CD4-positive, alpha-beta T cell treated with Interleukin-15 for 1 hour (primary cell): Measurements from ENCODE around the gene PLP2.
A peak's percentile ranks its signal among the peaks of the same experiment; 100 is the strongest.
"Not testable (repeated sequence)": the region's sequence is repeated elsewhere in the genome, so short reads cannot be mapped to it uniquely, and the experiment has no call there.

Source experiments
- DNase-seq: peaks from one replicate; pipeline ENCODE4 v3.0.0-alpha.2; 2020

PLP2 gene

DNA sequence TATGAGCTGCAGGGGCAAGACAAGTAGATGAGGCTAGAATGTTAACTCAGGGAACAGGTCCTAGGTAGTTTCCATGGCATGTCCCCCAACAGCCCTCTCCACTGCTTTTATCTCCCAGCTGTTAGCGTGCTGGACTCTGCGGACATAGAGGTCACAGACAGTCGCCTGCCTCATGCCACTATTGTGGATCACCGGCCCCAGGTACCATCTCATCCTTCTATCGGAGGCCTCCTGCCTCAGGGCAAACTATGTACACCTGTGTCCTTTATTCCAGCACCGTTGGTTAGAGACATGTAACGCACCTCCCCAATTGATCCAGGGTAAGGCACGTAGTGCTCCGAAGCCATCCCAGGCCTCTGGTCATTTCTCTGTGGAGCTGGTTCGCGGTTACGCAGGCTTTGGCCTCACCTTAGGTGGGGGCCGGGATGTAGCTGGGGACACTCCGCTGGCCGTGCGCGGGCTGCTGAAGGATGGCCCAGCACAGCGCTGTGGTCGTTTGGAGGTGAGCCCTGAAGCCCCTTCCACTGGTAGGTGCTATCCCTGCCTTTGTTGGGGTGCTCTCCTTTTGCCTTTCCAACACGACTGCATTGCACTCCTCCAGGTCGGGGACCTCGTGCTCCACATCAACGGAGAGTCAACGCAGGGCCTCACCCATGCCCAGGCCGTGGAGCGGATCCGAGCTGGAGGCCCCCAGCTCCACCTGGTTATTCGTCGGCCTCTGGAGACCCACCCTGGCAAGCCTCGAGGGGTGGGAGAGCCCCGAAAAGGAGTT is 6.9 kb upstream of the PLP2 start:
- no peak for DNase-seq

- DNase-seq, result peak; percentile 86
These were observed 5.5 kb upstream of the PLP2 start for GRCh38 chrX:49165901-49166881.

- peak; percentile 79 for DNase-seq
These were observed 4.6 kb upstream of the PLP2 start for GRCh38 chrX:49166914-49167739.

DNA sequence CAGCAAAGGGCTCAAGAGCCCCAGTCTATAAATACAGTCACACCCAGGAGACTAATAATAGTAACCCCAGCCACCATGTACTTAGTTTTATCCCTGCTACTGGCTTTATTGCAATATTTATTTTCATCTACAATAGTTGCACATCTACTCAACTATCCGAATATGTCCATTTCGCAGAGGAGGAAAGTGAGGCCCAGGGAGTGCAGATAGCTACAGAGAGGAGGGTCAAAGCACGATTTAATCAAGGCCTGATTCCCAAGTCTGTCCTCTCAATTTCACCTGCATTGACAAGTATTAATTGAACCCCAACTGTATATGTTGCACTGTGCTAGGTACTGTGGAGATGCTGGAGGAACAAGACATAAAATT is 4.0 kb upstream of the PLP2 start:
- DNase-seq, result no peak

DNA sequence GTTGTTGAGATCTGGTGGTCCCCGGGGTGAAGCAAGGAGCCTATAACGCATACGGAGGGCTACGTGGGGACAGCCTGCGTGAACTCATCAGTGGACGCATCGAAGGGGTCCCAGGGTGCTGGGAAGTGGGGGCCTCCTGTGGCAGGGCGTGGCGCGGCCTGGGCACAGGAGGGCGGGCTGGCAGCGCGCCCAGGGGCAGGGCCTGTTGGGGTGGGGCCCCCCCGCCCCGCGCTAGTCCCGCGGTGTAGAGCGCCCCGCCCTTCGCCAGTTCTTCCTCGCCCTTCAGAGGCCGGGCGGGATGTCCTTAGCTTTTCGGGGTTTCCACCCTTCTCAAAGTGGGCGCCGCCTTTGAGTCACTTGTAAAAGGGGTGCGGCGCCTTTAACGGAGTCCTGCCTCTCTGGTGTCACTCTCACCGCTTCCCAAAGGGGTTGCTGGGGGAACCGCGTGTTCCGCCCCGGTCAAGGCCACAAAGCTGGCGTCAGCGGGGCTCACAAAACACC is 632 bp downstream of the PLP2 start:
- peak; percentile 83 for DNase-seq

GRCh38 chrX:49173544-49173943 is 1.8 kb downstream of the PLP2 start:
- not testable (repeated sequence) for DNase-seq

DNA sequence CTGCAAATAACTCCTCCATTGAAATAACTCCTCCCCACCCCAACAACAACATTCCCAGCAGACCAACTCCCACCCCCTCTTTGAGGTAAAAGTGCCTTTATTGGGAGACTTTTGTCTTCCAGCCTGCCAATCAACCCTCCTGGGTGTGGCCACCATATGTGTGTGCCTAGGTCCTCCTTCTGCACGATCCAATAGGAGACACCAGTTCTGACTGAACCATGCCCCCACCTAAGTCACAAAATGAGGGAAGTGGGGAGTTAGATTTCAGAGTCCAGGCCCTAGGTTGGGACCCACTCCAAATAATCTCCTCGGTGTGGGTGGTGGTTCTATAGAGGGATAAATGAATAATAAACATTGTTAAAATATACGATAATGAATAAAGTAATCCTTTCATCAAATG is 3.0 kb downstream of the PLP2 start:
- no peak for DNase-seq

DNA sequence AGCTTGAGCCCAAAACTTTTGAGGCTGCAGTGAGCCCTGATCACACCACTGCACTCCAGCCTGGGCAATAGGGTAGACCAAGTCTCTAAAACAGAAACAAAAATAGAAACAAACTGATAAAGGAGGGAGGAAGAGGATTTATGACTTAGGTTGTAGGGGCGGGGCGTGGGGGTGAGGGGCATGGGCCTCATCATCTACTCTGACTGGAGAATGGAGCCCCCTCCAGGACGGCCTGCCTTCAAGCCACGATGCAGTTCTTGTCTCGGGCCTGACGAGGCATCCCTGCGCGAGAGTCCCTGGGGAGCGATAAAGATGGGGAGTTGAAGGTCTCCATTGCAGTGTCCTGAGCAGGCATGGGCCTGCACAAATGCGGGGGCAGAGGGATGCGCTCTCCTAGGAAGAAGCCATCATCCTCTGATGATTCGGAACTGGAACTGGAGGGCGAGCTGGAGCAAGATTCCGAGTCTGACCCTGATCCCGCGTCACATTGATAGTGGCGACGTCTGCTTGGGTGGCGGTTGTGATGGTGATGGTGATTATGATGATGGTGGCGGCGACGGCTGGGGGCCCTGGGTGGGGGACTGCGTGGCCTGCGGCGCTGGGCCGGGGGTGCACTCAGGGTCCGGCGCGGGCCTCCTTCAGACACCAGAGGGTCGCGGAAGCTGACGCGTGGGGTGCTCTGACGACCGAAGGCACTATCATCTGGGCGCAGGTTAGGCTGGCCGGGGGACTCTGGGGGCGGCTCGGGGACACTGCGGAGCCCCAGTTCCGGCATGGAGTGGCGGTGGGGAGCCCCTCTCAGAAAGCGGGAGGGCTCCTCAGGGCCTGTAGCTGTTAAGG is 4.0 kb downstream of the PLP2 start:
- no peak for DNase-seq

DNA sequence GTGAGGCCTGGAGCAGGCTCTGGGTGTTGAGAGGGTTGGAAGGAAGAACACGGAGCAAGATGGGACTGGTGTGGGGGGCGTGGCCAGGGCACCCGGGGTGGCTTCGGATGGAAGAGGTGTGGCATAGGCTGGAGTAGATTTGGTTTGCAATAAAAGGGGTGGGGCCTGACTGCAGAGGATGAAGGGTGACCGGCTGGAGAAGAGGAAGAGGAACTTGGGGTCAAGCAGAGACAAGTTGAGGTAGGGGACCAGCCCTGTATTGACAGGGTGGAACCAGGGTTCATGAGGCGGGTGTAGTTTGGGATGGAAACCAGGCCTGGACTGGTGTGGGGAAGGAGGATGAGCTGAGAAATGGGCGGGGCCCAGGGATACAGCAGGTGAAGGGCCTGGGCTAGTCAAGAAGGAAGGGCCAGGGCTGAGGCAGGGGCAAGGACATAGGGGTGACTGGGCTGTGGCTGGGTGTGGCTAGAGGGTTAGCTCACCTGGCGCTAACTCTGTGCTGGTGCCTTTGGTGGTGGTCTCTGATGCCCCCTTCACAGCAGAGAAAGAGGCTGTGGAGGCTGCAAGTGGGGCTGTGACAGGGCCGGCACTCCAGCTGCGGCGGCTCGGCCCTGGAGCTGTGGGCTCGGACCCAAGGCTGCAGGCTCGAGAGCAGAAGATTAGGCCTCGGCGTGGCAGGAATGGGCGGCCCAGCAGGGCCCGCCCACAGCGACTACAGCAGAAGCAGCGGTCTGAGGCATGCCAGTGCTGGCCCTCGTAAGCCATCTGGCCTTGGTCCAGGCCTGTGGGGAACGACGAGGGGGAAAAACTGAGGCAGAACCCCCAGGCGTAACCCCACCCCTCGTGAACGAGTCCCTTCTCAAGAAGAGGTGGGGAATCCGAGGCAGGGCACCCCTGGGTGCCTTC is 5.0 kb downstream of the PLP2 start:
- DNase-seq, result peak; percentile 59

DNA sequence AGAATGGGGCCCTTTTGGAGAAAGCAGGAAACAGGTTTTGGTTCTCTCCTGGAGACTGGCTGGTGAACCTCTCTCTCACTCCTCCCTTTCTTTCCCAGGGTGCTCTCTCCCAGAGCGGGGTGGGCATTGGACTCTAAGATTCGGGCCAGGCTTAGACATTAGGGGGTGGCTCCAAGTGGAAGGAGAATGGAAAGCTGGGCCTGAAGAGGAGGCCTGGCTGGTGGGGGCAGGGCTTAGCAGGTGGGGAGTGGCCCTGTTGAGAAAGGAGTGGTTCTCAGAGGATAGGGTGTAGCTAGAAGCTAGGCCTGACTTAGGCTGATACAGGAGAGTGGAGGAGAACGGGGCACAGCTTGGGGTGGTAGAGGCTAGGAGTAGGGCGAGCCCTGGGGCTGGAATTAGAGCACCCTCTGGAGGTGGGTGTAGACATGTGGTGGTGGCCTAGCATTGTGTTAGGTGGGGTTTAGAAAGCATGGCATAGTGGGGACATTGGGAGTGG is 5.7 kb downstream of the PLP2 start:
- DNase-seq, result no peak

DNA sequence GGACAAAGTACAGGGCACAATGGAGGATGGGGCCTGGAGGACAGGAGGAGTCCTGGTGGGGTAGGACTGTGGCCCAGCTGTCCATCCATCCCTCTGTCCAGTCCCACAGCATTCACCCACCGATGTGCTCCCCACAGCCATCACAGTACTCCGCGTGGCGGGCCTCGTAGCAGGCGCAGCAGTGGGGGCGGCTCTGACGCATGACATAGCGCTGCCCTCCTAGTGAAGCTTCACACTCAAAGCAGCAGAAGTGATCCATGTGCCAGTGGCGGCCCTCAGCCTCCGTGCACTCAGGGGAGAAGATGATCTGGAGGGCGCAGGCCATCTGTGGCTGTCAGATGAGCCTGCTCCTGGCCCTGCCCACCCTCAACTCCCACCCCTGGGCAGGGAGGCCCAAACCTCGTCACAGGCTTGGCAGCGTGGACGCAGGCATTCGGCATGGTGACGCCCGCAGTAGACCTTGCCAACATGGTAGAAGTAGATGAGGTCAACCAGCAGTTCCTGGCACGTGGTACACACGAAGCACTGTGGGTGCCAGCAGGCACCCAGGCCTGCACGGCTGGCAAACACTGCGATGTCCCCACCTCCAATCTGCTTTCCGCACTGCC is 6.3 kb downstream of the PLP2 start:
- no peak for DNase-seq

- no peak for DNase-seq
These were observed 6.8 kb downstream of the PLP2 start for GRCh38 chrX:49178537-49178936.

DNA sequence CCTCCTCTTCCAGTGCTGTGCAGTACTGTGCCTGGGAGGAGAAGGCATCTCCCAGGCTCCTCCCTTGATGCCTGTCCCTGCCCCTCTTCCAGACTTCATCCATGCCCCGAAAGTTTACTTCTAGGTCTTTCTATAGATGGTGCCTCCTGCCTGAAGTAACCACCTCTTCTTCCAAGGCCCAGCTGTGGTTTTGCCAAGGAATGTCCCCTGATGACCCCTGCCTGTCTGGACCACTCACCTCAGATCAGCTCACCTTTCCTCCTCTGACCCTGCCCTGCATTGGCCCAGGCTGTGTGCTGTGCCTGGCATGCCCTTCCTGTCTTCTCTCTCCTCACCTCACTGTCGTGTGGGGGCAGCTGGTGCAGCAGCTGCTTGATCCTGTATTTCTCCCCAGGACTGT is 7.7 kb downstream of the PLP2 start:
- DNase-seq, result no peak

GRCh38 chrX:49183701-49184281 is 12.1 kb downstream of the PLP2 start:
- no peak for DNase-seq

GRCh38 chrX:49184294-49185281 is 12.9 kb downstream of the PLP2 start:
- DNase-seq, result no peak

GRCh38 chrX:49186125-49187027 is 14.7 kb downstream of the PLP2 start, which contains the start of gene PRICKLE3:
Gene PRICKLE3 (minus strand): TSS chrX:49186373. CDS start chrX:49186297, 76 bp downstream.
- DNase-seq, result peak; percentile 77

- no peak for DNase-seq
These were observed 15.3 kb downstream of the PLP2 start for GRCh38 chrX:49187028-49187394.
